GM21360 (cell line): ENCODE measurements around the gene SCN2B.

Experiments used
- ATAC-seq: cut with Tn5 transposase; IDR thresholded peaks from one replicate; pipeline ENCODE4 v1.9.1; 2021; ENCODE audit warnings: mild to moderate bottlenecking, moderate library complexity; ENCODE audit not compliant: unreplicated experiment

SCN2B gene

GRCh38 chr11:118175031-118175992, 1.1 kb downstream of the SCN2B start:
- ATAC-seq = no peak

GRCh38 chr11:118174006-118174567, 2.4 kb downstream of the SCN2B start:
- ATAC-seq = no peak

DNA sequence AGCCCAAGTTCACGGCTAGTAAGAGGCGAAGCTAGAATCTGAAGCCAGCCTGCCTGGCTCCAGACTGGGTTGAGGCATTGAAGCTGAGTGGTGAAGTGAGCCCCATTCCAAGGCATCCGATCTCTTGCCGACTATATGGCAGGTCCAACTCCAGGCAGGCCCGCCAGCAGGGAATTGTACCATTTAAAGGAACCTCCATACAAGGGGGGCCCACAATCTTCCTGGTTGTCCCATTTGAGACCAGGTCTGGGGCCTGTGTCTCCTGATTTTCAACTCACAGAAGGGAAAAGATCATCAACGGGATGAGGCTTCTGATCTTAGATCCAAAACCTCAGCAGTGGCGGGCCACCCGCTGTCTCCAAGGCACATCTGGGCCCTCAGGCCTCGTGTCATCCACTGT, 4.1 kb downstream of the SCN2B start:
- ATAC-seq = no peak

- ATAC-seq = no peak
Observed at GRCh38 chr11:118171269-118172062, 5.0 kb downstream of the SCN2B start.

- no peak for ATAC-seq
Observed at GRCh38 chr11:118170882-118171268, 5.6 kb downstream of the SCN2B start.

DNA sequence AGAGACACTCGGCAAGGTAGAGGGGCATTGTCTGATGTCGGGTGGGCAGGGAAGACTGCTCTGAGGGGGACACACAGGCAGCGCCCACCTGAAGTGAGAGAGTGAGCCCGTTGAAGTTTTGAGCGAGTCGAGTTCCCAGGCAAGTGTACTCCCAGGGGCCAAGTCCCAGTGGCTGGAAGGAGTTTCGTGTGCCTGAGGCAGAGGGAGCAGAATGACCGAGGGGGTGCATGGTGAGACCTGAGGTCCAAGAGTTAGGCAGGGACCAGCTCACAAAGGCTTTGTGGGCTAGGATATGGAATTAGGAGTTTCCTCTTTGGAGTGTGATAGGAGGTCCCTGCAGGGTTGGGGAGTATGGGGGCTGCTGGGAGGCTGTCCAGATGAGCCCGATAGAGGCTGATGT, 6.2 kb downstream of the SCN2B start:
- no peak for ATAC-seq

- ATAC-seq = no peak
Observed at GRCh38 chr11:118169300-118170140, 6.9 kb downstream of the SCN2B start.

DNA sequence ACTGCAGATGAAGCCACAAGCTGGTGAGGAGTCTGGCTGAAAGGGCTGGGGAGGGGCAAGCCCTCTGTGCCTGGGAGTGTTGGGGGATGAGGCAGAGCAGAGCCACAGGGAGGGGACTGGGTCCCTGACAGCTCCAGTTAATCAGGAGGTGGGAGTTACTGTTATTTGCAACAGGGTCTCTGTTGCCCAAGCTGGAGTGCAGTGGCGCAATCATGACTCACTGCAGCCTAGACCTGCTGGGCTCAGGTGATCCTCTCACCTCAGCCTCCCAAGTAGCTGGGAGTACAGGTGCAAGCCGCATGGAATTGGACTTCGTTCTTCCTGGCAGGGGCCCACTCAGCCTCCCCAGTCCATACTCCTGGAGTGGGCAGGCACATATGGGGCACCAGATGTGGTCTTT, 7.7 kb downstream of the SCN2B start:
- ATAC-seq = no peak

DNA sequence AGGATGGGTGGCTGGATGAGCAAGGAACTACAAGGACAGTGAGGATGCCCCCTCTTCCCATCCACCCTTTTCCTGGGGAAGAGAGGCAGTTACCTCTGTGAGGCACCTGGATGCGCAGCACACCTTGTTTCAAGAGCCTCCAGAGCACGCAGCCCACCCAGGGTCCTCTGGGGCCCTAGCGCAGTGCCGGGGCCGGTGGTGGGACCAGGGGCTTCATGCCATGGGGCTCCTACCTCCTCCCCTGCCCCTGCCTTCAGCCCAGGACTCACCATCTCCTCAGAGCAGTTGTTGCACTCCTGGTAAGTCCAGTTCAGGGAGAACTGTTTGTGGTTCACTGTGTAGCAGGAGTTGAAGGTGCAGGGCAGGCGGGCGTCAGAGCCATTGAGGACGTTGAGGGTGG, 8.1 kb downstream of the SCN2B start:
- no peak for ATAC-seq

DNA sequence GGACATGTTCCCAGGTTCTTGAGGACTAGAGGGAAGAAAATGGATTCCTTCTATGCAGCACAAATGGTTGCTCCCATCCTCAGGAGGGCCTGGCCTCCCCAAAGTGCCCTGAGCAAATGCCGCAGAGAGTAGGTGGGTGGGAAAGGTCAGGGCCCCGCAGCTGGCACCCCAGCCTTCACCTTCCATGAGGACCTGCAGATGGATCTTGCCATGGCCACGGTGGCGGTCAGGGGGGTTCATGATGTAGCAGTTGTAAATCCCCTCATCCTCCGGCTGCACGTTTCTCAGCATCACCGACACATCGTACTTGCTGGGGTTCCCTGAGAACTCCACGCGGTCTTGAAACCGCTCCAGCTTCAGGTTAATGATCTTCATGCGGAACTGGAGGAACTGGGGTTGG, 8.5 kb downstream of the SCN2B start:
- ATAC-seq = no peak

DNA sequence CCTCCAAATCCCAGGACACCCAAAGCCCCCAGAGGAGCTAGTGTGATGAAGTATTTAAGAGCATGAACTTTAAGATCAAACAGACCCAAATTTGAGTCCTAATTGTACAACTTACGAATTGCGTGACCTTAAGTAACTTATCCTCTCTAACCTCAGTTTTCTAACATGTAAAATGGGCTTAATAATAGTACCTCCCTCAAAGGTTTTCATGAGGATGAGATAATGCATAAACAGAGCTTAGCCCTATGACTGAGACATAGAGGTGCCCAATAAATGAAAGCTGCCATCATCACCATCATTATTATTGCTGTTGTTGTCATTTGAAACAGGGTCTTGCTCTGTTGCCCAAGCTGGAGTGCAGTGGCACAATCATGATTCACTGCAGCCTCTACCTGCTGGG, 9.2 kb downstream of the SCN2B start:
- ATAC-seq = no peak

DNA sequence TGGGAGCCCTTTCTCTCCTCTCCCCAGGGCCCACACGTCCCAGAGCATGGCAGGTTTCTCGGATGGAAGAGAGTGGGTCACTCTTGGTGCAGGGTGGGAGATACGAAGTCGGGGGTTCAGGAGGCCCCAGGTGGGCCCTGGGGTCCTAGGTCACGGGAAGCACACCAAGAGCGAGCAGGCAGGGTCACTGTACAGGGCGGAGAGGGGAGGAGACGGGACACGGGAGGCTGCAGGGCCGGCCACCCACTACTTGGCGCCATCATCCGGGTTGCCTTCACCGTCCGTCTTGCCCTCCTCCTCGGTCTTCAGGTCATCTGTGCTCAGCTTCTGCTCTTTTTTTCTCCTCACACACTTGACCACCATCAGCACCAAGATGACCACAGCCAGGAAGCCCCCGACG, 9.8 kb downstream of the SCN2B start:
- ATAC-seq = no peak

- ATAC-seq = no peak
Observed at GRCh38 chr11:118164885-118165284, 11.6 kb downstream of the SCN2B start.

DNA sequence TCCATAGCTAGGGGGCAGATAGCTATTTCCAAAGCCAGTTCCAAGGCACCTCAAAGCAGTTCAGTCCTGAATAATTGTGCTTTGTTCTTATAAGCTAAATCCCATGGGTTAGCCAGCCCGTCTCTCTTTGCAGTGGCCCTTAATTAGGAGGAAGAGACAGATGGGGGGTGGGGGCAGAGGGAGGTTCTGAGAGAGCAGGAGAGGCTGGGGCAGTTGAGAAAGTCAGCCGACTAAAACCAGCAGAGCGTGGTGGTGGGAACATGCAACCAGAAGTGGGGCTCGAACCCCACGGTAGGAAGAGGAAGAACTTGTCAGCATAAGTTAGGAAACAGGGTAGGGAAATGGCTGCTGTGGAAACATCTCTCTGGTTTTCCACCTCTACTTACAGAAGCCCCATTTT, 12.9 kb downstream of the SCN2B start:
- ATAC-seq = no peak

GRCh38 chr11:118162846-118163245, 13.6 kb downstream of the SCN2B start:
- no peak for ATAC-seq

DNA sequence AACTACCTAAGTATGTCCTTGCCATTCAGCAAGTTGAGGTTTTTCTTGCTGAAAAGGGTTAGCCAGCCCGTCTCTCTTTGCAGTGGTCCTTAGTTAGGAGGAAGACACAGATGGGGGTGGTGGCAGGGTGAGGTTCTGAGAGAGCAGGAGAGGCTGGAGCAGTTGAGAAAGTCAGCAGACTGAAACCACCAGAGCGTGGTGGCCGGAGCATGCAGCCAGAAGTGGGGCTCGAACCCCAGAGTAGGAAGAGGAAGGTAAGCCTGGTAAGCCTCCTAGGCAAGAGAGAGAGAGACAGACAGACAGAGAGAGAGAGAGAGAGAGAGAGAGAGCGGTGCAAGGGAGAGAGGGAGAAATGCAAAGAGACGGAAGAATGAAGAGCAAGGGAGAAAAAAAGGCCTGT, 14.7 kb downstream of the SCN2B start:
- no peak for ATAC-seq

GRCh38 chr11:118157186-118157895, 19.1 kb downstream of the SCN2B start:
- ATAC-seq = no peak

DNA sequence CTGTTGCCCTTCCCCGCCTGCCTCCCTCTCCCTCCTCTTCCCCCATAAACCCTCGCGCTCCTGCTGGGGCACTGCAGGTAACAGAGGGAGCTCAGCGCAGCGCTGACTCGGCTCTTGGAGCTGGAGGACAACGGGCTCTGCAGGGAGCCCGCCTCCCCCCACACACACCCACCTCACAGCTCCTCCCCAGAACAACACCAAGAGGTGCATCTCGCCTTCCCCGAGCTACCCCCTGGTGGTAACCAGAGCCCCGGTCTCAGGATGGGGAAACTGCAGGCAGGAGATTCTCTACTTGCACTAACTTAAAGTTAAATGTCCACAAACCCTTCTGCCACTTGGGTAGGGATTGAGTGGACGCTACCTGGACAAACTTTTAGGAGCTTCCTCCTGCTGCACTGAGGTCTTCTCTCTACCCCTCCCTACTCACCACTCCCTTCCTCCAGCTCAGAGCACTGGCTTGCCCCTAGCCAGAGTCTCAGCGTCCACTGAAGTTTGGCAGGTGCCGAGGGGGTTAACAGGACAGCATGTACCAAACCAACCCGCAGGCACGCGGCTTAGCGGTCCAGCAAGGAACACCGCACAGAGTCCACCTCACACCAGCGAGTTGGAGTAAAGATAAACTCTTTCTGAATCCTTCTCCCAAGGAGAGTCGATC, 19.8 kb downstream of the SCN2B start:
- ATAC-seq = no peak

- no peak for ATAC-seq
Observed at GRCh38 chr11:118155776-118156530, 20.5 kb downstream of the SCN2B start.
